Activated T-helper 17 cell treated with anti-CD3 and anti-CD28 coated beads, Interleukin-2, amount 50 U/mL, for 72 hours (primary cell): ENCODE measurements around the gene FKBP5. TPM values are rescaled to one million over a fixed set of nuclear protein-coding genes. Genes with fewer than 3 reads are reported as not detected.
A peak's percentile ranks its signal among the peaks of the same experiment; 100 is the strongest.
"Not testable (repeated sequence)": the region's sequence is repeated elsewhere in the genome, so short reads cannot be mapped to it uniquely, and the experiment has no call there.

ENCODE experiments used
- ATAC-seq: fragments of 150-1000 bp; cut with Tn5 transposase; replicated peaks from 2 replicates; pipeline ENCODE4 v1.10.0; 2021; ENCODE audit warnings: mild to moderate bottlenecking, moderate library complexity
- H3K27ac Mint-ChIP-seq: one replicate; pipeline ENCODE4 v1.8.0; 2022; ENCODE audit warnings: mixed read lengths
- H3K27me3 Mint-ChIP-seq: one replicate; pipeline ENCODE4 v1.8.0; 2022; ENCODE audit warnings: mixed read lengths
- H3K36me3 Mint-ChIP-seq: one replicate; pipeline ENCODE4 v1.8.0; 2022; ENCODE audit warnings: low read depth, mild to moderate bottlenecking, mixed read lengths
- H3K4me1 Mint-ChIP-seq: one replicate; pipeline ENCODE4 v1.8.0; 2022; ENCODE audit warnings: mixed read lengths
- H3K4me3 Mint-ChIP-seq: one replicate; pipeline ENCODE4 v1.8.0; 2022; ENCODE audit warnings: mild to moderate bottlenecking, mixed read lengths
- H3K9me3 Mint-ChIP-seq: one replicate; pipeline ENCODE4 v1.8.0; 2022; ENCODE audit warnings: mixed read lengths
- total RNA-seq, 2 donors: library from RNA; stranded (reverse); gene quantifications; one replicate each; pipeline ENCODE4 v1.2.3, GENCODE V29; 2022

The FKBP5 gene
- 100 to 1,000 TPM in 1 of 2 donors, 10 to 100 TPM in 1; 39.9 to 101 TPM for total RNA-seq

DNA sequence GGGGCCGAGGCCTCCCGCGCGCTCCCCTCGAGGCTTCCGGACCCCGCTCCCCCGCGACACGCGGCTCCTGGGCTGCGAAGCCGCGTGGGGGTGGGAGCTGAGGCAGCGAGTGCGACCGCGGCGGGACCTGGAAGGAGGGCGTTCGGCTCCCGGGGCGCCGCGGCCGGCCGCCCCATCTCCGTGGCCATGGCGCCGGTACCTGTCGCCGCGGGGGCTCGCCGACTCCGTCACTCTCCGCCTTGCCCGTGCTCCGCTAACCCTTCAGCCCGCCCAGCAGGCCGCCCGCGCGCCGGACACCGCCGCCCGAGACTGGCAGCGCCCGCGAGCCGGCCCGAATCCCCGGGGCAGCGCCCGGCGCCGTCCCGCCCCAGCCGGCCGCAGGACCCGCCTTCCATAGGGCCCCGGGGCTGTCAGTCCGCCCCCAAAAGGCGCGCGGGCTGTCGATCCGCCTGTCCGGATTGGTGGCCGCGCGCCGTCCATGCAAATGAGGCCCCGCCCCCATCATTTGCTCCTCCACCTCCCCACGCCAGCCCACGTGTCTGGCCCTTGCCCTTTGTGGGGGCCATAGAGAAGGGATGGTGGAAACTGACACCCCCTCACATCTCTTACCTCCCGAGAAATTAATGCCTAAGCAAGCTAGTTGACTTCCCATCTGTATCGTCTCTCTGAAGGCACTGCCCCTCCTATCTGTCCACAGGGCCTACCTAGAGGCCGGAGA lies at the start of gene FKBP5:
FKBP5 (minus strand) TSS at position 311 of the 718 bp plus-strand sequence. CDS start 46,091 bp downstream, outside the sequence.
- peak within 1 kb of the TSS; percentile 92 for H3K27ac Mint-ChIP-seq
- H3K4me1 Mint-ChIP-seq, result peaks cover 4% of the 10 kb centered on the region
- no peaks in the 10 kb centered on the region for H3K27me3 Mint-ChIP-seq
- H3K9me3 Mint-ChIP-seq, result no peaks in the 10 kb centered on the region
- ATAC-seq, result peak; percentile 94
- peak within 1 kb of the TSS; percentile 92 for H3K4me3 Mint-ChIP-seq
- H3K36me3 Mint-ChIP-seq, result peaks cover 9% of the 10 kb centered on the region

DNA sequence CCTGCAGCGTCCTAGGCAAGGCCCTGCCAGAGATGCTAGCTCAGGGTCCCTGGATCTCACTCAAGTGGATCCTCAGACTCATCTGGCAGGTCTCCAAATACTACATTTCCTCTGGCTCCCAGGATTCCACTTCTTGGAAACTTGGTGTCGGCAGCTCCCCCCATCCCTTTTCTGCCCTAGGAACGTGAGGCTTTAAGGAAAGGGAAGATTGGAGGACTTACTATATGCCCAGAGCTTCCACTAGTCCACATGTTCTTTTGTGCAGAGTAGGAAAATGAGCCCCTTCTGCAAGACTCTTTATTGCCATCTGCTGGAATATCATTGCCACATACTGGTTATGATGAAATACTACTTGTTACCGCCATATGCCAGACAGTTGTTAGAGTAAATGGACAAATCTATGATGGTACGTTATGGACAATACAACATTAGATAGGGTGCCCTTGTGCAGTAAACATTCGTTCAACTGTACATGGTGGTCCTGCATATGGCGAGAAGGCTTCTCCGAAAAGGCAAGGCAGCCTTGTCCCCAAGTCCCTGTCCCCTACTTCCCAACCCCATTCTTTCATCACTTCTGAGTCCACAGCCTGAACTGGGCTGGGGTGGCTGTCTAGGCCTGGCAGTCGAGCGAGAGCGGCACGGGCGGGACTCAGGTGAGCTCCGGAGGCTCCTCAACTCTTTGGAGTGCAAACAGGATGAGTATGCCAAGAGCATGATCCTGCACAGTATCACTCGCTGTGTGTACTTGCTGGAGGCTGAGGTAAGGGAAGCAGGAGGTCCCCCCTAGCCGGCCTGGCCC lies 48.9 kb upstream of the FKBP5 start:
- ATAC-seq, result peak; percentile 61
- no peaks in the 10 kb centered on the region for H3K36me3 Mint-ChIP-seq

GRCh38 chr6:35736982-35737412 lies 48.3 kb upstream of the FKBP5 start, which contains the start of gene ARMC12:
TSS of gene ARMC12 (plus strand) at chr6:35737032. CDS start at chr6:35737109, 77 bp downstream.
- Mint-ChIP-seq H3K27ac (peak within 1 kb of the TSS; percentile 74), H3K4me3 (peak within 1 kb of the TSS; percentile 34), H3K36me3 (no peaks in the 10 kb centered on the region), H3K4me1 (peaks cover 17% of the 10 kb centered on the region), H3K9me3 (no peaks in the 10 kb centered on the region), H3K27me3 (no peaks in the 10 kb centered on the region)
- ATAC-seq, result no peak

More for the DNA sequence above, 48.9 kb upstream of the FKBP5 start:
- no peaks in the 10 kb centered on the region for H3K27me3 Mint-ChIP-seq
- H3K27ac Mint-ChIP-seq, result peak overlapping the region; percentile 74
- no peaks in the 10 kb centered on the region for H3K9me3 Mint-ChIP-seq
- peaks cover 17% of the 10 kb centered on the region for H3K4me1 Mint-ChIP-seq
- peak overlapping the region; percentile 34 for H3K4me3 Mint-ChIP-seq

- Mint-ChIP-seq H3K27ac (no peak overlapping the region), H3K4me3 (no peak overlapping the region), H3K9me3 (no peaks in the 10 kb centered on the region), H3K36me3 (no peaks in the 10 kb centered on the region), H3K4me1 (peaks cover 17% of the 10 kb centered on the region), H3K27me3 (no peaks in the 10 kb centered on the region)
- ATAC-seq, result peak; percentile 38
These were observed 47.7 kb upstream of the FKBP5 start for GRCh38 chr6:35736253-35736894.

- no peak overlapping the region for H3K27ac Mint-ChIP-seq
- no peaks in the 10 kb centered on the region for H3K36me3 Mint-ChIP-seq
- no peaks in the 10 kb centered on the region for H3K9me3 Mint-ChIP-seq
- H3K4me3 Mint-ChIP-seq, result no peak overlapping the region
- H3K4me1 Mint-ChIP-seq, result peaks cover 17% of the 10 kb centered on the region
- H3K27me3 Mint-ChIP-seq, result no peaks in the 10 kb centered on the region
- ATAC-seq, result no peak
These were observed 46.7 kb upstream of the FKBP5 start for GRCh38 chr6:35735452-35735851.

- not testable (repeated sequence) for H3K4me3 Mint-ChIP-seq, H3K36me3 Mint-ChIP-seq, ATAC-seq, H3K9me3 Mint-ChIP-seq, H3K27me3 Mint-ChIP-seq, H3K27ac Mint-ChIP-seq
- H3K4me1 Mint-ChIP-seq, result peaks cover 24% of the 10 kb centered on the region
These were observed 45.6 kb upstream of the FKBP5 start for GRCh38 chr6:35734319-35734718.

- Mint-ChIP-seq H3K36me3 (no peaks in the 10 kb centered on the region), H3K4me1 (peaks cover 29% of the 10 kb centered on the region), H3K27me3 (no peaks in the 10 kb centered on the region), H3K27ac (no peak overlapping the region), H3K4me3 (no peak overlapping the region), H3K9me3 (no peaks in the 10 kb centered on the region)
- ATAC-seq, result no peak
These were observed 44.9 kb upstream of the FKBP5 start for GRCh38 chr6:35733633-35734032.

GRCh38 chr6:35731736-35732532 lies 43.2 kb upstream of the FKBP5 start:
- H3K4me3 Mint-ChIP-seq, result peak overlapping the region; percentile 78

DNA sequence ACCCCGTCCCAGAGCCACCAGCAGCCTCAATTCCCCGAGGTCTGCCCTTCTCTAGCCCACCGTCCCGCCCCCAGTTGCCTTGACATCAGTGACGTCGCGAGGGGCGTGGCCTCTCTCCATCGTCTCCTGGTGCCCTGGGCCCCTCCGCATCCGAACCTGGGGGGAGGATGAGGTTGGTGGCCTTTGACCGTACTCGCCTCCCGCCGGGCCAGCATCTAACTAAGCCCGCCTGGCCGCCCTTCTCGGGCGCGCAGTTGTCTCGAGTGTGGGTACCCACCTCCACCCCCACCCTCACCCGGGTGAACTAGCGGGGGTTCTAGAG lies 42.7 kb upstream of the FKBP5 start:
- Mint-ChIP-seq H3K27me3 (no peaks in the 10 kb centered on the region), H3K9me3 (no peaks in the 10 kb centered on the region), H3K4me3 (peak overlapping the region; percentile 78), H3K36me3 (no peaks in the 10 kb centered on the region), H3K4me1 (peaks cover 34% of the 10 kb centered on the region), H3K27ac (peak overlapping the region; percentile 75)
- peak; percentile 49 for ATAC-seq

More at GRCh38 chr6:35731736-35732532, 43.2 kb upstream of the FKBP5 start:
- no peaks in the 10 kb centered on the region for H3K9me3 Mint-ChIP-seq
- peak; percentile 61 for ATAC-seq
- H3K27ac Mint-ChIP-seq, result peak overlapping the region; percentile 75
- H3K36me3 Mint-ChIP-seq, result no peaks in the 10 kb centered on the region
- H3K4me1 Mint-ChIP-seq, result peaks cover 28% of the 10 kb centered on the region
- H3K27me3 Mint-ChIP-seq, result no peaks in the 10 kb centered on the region

DNA sequence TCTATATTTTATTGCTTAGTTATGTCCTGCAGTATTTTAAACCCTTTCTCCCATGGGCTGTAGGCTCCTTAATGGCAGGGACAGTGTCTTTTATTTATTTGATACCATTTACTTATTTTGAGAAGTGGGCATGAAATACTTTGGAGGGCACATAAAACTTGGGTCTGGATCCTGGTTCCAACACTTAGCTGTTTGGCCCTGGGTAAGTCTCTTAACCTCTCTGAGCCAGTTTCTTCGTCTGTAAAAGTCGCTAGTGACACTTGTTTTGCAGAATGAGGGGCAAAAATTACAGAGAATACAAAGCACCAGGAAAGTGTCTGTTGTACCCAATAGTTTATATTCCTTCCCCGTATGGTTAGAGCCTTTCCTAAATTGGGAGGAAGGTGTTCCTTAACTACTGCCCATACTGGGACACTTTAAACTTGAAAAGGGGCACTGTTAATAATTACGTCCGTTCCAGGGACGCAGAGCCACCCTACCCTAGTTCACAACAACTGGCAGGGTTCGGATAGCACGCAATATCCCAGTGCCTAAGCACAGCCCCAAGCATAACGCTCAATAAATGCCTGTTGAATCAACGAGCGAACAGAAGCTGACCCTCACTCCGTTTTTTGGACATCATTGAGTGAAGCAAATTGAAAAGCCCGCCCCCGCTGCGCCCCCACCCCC lies 42.2 kb upstream of the FKBP5 start:
- H3K27me3 Mint-ChIP-seq, result no peaks in the 10 kb centered on the region
- peaks cover 34% of the 10 kb centered on the region for H3K4me1 Mint-ChIP-seq

DNA sequence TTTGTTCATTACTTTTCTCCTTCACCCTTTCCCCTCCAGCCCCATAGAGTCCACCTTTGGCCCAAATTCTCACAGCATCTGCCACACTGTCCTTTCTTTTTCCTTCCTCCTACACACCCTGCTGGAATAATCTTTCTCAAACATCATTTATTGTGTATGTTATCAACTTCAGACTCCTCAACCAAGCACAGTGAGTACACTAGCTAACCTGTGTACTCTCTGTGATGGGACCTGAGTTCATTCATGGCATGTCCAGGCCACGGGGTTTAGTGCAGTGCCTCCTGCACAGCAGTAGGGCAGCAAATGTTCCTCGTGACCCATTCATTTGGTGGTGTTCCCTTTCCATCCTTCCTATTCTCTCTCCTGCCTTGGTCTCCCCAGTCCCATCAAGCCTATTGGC lies 41.0 kb upstream of the FKBP5 start:
- no peak for ATAC-seq
- Mint-ChIP-seq H3K27ac (no peak overlapping the region), H3K4me3 (peak overlapping the region; percentile 71), H3K36me3 (no peaks in the 10 kb centered on the region), H3K27me3 (no peaks in the 10 kb centered on the region), H3K4me1 (peaks cover 46% of the 10 kb centered on the region), H3K9me3 (no peaks in the 10 kb centered on the region)

More for the DNA sequence above, 42.2 kb upstream of the FKBP5 start:
- H3K9me3 Mint-ChIP-seq, result no peaks in the 10 kb centered on the region
- H3K27ac Mint-ChIP-seq, result peak overlapping the region; percentile 75
- no peaks in the 10 kb centered on the region for H3K36me3 Mint-ChIP-seq
- no peak for ATAC-seq
- peak overlapping the region; percentile 78 for H3K4me3 Mint-ChIP-seq

- H3K27me3 Mint-ChIP-seq, result no peaks in the 10 kb centered on the region
- peak overlapping the region; percentile 64 for H3K27ac Mint-ChIP-seq
- ATAC-seq, result no peak
- peak overlapping the region; percentile 71 for H3K4me3 Mint-ChIP-seq
- H3K36me3 Mint-ChIP-seq, result no peaks in the 10 kb centered on the region
- peaks cover 47% of the 10 kb centered on the region for H3K4me1 Mint-ChIP-seq
- no peaks in the 10 kb centered on the region for H3K9me3 Mint-ChIP-seq
These were observed 40.3 kb upstream of the FKBP5 start for GRCh38 chr6:35728683-35729678.
